Activated CD8-positive, alpha-beta memory T cell treated with anti-CD3 and anti-CD28 coated beads, Interleukin-2, amount 50 U/mL, for 48 hours (primary cell): ENCODE data around the gene SLC12A3.
A peak's percentile ranks its signal among the peaks of the same experiment; 100 is the strongest.
"Not testable (repeated sequence)": the region's sequence is repeated elsewhere in the genome, so short reads cannot be mapped to it uniquely, and the experiment has no call there.

Source experiments
- DNase-seq: peaks from one replicate; pipeline ENCODE4 v3.0.0-alpha.2; 2020

SLC12A3 gene

DNA sequence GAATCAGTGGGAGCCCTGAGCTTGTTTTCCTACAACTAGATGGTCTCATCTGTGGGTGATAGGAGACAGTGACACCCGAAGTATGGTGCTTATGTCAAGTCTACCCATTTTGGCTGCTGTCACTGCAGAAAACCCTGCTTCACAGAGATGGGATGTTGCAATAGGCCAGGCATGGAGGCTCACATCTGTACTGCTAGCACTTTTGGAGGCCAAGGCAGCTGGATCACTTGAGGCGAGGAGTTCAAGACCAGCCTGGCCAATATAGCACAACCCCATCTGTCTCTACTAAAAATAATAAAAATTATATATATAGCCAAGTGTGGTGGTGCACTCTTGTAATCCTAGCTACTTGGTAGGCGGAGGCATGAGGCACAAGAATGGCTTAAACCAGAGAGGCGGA, 64.6 kb downstream of the SLC12A3 start:
- DNase-seq: no peak

- no peak for DNase-seq
Measured at GRCh38 chr16:56930486-56931270, 65.7 kb downstream of the SLC12A3 start.

- DNase-seq: no peak
Measured at GRCh38 chr16:56931271-56931891, 66.4 kb downstream of the SLC12A3 start.

DNA sequence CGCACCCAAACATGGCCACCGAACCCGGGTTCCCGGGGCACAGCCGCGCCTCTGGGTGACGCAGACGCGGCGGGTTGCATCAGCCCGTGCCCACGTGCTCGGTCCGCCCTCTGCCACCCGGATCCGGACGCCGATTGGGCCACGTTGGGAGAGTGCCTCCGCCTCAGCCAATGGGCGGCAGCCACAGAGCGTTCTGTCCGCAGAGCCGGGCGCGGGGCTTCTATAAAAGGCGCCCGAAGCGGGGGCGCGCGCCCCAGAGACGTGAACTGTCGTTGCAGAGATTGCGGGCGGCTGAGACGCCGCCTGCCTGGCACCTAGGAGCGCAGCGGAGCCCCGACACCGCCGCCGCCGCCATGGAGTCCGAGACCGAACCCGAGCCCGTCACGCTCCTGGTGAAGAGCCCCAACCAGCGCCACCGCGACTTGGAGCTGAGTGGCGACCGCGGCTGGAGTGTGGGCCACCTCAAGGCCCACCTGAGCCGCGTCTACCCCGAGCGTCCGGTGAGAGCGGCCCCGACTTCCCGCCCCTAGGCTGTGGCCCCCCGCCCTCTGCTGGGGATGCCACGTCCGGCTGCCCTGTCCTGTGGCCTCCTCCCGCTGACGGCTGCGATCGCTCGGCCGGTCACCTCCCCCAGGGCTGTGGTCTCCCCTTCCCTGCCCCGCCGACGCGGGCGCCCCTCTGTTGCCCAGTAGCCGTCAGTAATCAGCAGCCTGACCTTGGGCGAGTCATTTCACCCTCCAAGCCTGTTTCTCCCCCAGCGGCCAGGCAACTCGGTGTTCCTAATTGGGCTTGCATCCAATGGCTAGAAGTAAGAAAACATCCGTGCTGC, 67.1 kb downstream of the SLC12A3 start, which contains the start of gene HERPUD1:
HERPUD1 (plus strand) TSS at position 251 of the 829 bp plus-strand sequence; CDS start at position 354, 103 bp downstream.
- DNase-seq: peak; percentile 100

DNA sequence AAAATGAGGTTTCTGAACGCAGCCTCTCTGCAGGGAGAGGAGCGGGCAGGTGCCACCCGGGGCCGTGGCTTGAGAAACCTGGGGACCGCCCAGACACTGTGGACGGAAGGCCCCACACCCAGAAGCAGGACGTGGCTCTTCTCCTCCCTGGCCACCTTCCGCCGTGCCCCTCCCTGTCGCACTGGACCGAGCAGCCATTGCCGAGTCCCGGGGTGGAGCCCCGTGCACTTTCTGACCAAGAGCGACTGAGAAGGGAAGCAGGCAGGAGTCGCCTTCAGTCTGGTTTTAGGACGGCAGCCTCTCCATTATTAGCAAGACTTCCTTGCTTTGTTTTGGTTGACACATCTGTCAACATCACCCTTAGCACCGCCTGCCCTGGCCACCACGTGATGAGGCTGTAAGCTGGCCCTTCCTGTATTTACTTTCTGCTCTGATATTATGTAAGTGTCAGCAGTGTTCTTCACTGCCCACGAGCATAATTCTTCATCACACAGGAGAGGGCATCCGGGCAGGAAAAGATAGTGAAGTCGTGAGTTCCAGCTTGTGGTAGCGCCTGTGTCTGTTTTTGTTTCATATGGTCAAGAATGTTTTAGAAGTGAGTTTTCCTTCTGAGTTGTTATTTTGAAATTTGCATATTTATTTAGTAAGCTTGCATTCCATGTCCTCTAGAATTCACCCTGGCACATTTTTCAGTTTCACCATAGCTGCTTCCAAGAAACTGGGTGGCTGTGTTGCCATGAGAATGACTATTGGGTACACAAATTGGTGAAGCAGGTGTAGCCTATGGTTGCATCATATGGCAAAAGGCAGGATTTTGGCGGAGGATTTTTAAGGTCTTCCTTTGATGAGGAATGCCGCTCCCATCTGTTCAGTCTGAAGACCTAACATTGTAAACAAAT, 68.0 kb downstream of the SLC12A3 start:
- peak; percentile 79 for DNase-seq

- DNase-seq: no peak
Measured at GRCh38 chr16:56933828-56934598, 69.0 kb downstream of the SLC12A3 start.

- not testable (repeated sequence) for DNase-seq
Measured at GRCh38 chr16:56934599-56935145, 69.7 kb downstream of the SLC12A3 start.

DNA sequence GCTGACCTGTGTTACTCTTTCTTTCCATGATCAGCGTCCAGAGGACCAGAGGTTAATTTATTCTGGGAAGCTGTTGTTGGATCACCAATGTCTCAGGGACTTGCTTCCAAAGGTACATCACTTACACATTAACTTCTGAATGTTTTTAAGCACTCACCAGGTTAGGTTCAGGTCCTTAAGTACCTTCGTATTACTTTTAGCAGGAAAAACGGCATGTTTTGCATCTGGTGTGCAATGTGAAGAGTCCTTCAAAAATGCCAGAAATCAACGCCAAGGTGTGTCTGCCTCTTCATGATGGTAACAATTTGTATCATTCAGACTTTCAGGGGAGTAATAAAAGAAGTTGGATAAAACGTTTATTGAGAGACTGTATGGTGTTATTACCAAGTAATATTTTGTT, 70.2 kb downstream of the SLC12A3 start:
- no peak for DNase-seq

DNA sequence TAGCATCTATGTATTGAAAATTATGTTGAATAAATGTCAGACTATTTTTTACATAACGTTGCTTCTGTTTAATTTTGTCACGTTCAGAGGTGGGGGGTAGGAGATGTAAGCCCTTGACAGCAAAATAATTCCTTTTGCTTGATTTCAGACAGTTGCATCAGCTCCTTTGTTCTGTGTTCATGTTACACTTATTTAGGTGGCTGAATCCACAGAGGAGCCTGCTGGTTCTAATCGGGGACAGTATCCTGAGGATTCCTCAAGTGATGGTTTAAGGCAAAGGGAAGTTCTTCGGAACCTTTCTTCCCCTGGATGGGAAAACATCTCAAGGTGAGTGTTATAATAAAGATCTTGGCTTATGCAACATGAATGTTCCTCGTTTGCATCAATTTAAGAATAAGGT, 71.5 kb downstream of the SLC12A3 start:
- no peak for DNase-seq

GRCh38 chr16:56936950-56937349, 71.9 kb downstream of the SLC12A3 start:
- no peak for DNase-seq

DNA sequence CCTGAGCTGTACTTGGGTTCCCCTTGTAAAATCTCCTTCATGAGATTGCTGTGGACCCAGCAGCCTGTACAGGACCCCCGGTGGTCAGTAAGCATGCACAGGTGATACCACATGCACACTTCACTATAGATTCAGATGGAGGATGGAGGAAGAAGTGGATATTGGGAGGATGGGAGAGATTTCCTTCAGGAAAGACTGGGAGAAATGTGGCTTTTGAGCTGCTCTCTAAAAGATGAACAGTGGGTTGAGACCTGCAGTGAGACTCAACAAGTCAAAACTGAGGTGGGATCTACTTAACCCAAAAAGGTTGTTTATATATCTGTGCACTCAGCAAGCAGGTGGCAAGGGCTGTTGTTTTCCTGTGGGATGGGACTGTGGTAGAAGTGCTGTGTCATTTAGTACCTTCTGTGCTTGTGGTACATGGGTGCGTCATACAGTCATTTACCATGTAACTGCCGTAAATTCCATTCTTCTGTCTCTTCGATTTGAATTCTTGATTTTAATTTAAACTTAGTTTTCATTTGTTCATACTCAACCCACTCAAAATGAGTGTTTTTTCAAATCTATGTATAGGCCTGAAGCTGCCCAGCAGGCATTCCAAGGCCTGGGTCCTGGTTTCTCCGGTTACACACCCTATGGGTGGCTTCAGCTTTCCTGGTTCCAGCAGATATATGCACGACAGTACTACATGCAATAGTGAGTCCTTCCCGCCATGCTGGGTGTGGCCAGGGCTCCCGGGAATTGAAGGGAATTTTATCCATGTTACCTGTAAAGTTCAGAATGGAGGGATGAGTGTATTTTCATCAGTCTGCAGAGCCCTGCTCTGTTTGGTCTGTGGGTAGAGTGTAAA, 73.9 kb downstream of the SLC12A3 start:
- DNase-seq: peak; percentile 72

GRCh38 chr16:56939801-56940200, 74.8 kb downstream of the SLC12A3 start:
- no peak for DNase-seq

- no peak for DNase-seq
Measured at GRCh38 chr16:56941092-56941491, 76.1 kb downstream of the SLC12A3 start.

DNA sequence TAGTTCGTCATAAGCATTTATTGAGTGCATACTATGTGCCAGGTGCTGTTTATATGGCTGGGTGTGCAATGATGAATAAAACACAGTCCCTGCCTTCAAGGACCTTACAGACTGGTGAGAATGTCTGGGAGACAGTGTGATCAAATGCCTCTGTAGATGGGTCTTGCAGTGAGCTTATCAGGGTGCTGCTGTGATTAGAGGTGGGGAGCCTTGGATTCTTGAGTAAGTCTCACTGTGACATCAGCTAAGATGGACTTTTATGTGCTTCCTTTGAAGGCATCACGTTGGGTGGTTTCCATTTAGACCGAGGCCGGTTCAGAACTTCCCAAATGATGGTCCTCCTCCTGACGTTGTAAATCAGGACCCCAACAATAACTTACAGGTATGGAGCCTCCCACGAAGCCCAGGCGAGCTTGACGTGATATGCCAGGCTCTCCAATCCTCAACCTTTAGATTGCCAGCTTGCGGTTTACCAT, 76.9 kb downstream of the SLC12A3 start:
- no peak for DNase-seq

DNA sequence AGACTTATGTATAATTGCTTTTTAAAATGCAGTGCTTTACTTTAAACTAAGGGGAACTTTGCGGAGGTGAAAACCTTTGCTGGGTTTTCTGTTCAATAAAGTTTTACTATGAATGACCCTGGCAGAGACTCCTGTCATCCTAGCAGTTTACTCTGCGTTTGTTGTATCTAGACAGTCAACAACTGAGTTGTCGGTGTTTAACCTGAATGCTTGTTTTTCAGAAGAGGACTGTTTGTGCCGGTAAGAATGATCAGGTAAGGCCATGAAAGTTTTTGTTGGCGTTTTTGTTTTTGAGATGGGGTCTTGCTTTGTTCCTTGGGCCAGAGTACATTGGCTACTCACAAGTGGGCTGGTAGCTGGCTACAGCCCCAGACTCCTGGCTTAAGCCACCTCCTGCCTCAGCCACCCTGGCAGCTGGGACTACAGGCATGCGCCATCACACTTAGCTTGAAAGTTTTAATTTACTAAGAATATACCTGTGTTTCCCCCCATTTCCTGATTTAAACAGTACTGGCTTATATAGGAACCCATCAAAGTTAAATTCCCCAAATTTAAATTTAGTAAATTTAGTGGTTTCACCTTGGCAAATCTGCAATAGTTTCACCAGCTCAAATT, 78.9 kb downstream of the SLC12A3 start:
- DNase-seq: no peak

DNA sequence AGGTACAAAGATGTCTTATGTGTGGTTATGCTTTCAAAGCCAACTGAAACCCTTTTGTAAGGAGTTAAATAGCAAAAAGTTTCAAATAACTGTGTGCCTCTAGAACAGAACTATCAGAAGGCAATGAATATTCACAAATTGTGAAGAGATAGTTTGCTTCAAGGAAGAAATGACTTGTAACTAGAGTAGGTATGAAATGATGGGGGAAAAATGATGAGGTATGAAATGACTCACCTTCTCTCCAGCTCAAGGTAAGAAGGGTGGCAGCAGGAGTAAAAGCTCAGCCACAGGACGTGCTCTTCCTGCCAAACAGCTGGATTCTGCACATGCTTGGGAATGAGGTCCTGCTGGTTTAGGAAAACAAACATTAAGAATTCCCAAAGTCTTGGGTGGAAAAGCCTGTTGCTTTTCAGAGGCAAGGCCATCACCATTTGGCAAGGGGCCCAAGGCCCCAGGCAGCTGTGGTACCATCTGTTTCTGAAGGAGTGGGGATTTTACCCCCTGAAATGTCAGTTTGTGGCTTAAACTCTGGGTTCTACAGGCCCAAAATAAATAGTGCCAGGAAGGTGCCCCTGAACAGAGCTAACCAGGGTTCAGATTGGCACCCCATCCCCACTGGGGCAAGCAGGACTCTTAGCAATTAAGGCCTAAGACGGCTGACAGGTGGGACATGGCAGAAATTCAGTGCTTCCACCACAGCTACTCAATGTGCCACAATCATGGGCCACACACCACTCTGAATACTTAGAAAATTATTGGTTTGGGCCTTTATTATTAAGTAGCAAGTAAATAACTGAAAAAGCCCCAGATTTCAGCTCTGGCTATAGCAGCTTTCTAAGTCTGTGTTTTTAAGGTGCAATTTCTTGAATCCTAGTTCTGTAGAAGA, 80.2 kb downstream of the SLC12A3 start:
- peak; percentile 68 for DNase-seq

DNA sequence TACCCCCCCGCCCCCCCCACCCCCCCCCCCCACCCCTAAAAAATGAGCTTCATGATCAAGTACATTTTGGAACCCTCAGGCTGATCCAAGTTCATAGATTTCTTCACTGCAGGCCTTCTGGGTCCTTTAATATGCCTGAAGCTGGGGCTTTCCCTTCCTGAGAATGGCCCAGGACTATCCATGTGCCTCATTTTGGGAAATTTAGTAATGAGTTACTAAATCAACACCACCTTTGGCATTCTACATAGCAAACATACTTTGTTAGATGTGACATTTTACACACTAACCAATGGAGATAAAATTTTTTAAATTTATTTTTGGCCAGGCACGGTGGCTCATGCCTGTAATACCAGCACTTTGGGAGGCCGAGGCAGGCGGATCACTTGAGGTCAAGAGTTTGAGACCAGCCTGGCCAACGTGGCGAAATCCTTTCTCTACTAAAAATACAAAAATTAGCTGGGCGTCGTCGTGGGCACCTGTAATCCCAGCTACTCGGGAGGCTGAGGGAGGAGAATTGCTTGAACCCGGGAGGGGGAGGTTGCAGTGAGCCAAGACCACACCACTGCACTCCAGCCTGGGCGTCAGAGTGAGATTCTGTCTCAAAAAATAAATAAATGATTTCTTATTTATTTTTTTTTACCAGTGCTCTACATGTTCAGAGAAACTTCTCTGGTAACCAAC, 81.0 kb downstream of the SLC12A3 start:
- no peak for DNase-seq
